ENCODE data around the gene CDK5RAP2.

DNA sequence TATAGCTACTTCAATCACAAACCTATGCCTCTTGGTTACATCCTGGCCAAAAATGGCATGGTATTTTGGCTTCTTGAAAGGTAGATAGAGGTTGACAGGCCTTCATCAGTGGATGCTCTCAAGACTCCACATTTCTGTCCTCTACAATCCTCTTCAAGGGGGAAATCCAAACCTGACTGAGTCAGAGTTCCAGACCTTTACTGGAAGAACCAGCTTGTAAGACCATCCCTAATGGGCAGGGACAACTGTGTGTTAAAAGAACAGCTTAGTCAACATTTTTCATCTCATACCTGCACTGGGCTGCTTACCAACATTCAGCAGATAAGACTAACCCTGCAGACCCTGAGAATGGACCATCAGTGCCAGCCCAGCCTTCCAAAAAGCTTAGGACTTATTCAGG lies 155.7 kb downstream of the CDK5RAP2 start:
- TF ChIP-seq GATA2 (IDR thresholded peaks at IDR 0.05; ENCODE audit: low read depth, low read length), result no peak
- TF ChIP-seq GATA3 (IDR thresholded peaks at IDR 0.05; ENCODE audit: low read depth, low read length), result no peak

All from SH-SY5Y (cell line).